SIG-M5 treated with dmso at 0.1 percent for 504 hours (cell line): ENCODE data around the gene ABHD1.
"Not testable (repeated sequence)": the region's sequence is repeated elsewhere in the genome, so short reads cannot be mapped to it uniquely, and the experiment has no call there.

ENCODE experiments used
- DNase-seq: peaks from one replicate; lab custom pipeline; 2025; ENCODE audit not compliant: unreplicated experiment; lab: John Stamatoyannopoulos, UW

ABHD1 gene

DNA sequence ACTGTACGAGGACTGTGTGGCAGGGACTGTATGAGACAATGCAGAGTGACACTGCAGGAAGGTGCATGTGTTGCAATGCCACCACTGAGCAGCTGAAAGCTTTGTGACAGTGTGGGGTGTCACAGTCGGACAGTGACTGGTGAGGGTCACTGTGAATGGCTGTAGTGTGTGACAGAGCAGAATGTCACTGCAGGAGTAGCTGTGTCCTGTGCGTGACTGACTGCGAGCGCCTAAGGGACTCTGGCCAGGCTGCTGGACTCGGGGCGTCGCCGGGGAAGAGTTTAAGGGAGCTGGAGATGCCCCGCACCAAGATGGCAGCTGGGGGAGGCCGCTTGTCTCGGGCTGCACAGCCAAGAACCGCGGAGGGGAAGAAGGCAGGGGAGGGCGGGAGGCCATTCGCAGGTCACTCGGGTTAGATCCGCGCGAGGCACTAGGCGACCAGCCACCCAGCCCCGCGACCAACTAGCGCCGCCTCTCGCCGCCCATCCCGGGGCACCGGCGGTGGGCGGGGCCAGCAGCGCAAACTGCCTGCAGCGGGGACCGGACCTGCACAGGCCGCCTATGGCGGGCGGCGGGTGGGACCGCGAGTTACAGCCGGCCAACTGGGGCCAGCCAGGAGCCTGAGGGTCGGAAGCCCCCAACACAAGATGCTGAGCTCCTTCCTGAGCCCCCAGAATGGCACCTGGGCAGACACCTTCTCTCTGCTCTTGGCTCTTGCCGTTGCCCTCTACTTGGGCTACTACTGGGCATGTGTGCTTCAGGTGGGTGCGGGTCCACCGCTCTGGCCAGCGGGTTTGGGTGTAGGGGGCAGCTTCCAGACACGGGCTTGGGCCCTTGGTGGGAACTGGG, at the start of gene ABHD1:
Gene ABHD1 (plus strand): TSS at position 514 of the 849 bp plus-strand sequence. CDS start 134 bp downstream, at position 648.
- DNase-seq: peak; percentile 67

- DNase-seq: peak; percentile 44
Observed at GRCh38 chr2:27074738-27075565, 48.7 kb upstream of the ABHD1 start.

DNA sequence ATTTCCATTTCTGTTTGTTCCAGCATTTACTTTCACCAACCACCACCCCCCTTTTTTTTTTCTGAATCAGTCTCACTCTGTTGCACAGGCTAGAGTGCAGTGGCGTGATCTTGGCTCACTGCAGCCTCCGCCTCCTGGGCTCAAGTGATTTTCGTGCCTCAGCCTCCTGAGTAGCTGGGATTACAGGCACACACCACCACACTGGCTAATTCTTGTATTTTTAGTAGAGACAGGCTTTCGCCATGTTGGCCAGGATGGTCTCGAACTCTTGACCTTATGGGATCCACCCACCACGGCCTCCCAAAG, 48.1 kb upstream of the ABHD1 start:
- DNase-seq: not testable (repeated sequence)

GRCh38 chr2:27076323-27076722, 47.3 kb upstream of the ABHD1 start:
- no peak for DNase-seq

DNA sequence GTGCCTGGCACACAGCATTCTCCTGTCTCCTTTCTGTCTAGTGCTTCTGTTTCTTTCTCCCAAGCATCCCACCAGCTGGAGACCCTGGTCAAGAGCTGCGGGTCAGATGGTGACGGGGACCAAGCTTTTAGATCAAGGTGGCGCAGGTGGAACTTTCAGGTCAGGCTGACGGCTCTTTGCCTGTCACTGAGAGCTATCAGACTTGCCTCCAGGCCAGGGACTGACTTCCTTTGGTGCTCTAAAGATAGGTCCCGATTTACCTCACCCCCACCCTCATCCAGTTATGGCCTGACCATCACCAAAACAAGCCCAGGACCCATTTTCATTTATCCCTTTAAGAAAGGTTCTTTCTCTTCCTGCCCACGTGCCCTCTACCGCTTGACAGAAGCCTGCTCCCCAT, 46.4 kb upstream of the ABHD1 start:
- no peak for DNase-seq

DNA sequence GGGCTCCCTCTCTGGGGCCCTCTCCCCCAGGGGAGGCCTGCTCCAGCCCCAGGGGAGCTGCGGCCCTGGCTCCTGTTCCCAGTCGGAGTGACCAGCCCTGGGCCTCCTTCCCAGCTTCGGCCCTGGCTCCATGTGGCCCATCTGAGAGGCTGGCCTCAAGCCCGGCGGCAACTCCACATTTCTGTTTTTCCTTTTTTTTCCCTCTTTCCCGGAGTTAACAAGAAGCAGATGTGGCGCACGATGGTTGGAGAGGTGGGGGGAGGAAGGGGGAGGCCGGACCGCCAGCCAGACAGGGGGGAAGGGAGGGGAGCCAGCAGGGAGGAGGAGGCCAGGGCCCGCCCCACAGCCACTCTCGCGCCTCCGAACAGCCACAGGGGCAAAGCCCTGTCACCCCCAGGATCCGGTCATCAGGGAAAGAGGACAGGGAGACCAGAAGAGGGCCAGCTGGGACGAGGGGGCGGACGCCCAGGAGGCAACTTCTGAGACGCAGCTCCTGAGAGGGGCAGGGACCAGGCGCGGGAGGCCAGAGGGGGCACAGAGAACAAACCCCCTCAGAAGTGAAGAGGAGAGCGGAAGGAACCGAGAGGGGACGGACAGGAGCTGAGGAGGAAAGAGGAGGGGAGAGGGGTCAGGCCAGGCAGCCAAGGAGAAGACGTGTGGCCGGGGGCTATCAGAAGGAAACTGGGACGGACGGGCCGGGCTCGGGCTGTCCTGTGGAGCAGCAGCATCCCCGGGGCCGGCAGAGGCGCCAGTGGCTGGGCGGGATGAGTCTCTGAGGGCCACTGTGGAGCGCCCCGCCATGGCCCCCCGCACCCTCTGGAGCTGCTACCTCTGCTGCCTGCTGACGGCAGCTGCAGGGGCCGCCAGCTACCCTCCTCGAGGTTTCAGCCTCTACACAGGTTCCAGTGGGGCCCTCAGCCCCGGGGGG, 45.1 kb upstream of the ABHD1 start, which contains the start of gene EMILIN1:
Gene EMILIN1 (plus strand): TSS at position 349 of the 928 bp plus-strand sequence. CDS start 451 bp downstream, at position 800.
- DNase-seq: no peak

- no peak for DNase-seq
Observed at GRCh38 chr2:27079233-27080139, 44.1 kb upstream of the ABHD1 start.

DNA sequence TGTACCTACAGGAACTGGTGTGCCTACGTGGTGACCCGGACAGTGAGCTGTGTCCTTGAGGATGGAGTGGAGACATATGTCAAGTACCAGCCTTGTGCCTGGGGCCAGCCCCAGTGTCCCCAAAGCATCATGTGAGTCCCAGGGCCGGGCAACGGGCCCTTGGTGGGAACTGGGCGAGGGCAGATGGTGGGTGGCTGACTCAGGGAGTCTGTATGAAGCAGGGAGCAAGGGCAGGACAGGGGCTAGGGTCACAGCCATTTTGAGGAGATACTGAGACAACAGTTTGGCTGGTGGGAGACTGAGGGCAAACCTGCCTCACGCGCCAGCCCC, 43.5 kb upstream of the ABHD1 start:
- no peak for DNase-seq

DNA sequence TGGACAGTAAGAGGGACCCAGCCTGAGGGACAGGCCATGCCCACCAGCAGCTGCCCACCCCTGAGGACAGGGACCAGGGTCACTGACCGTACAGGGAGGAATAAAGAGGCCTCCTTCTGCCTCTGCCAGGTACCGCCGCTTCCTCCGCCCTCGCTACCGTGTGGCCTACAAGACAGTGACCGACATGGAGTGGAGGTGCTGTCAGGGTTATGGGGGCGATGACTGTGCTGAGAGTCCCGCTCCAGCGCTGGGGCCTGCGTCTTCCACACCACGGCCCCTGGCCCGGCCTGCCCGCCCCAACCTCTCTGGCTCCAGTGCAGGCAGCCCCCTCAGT, 43.0 kb upstream of the ABHD1 start:
- no peak for DNase-seq

DNA sequence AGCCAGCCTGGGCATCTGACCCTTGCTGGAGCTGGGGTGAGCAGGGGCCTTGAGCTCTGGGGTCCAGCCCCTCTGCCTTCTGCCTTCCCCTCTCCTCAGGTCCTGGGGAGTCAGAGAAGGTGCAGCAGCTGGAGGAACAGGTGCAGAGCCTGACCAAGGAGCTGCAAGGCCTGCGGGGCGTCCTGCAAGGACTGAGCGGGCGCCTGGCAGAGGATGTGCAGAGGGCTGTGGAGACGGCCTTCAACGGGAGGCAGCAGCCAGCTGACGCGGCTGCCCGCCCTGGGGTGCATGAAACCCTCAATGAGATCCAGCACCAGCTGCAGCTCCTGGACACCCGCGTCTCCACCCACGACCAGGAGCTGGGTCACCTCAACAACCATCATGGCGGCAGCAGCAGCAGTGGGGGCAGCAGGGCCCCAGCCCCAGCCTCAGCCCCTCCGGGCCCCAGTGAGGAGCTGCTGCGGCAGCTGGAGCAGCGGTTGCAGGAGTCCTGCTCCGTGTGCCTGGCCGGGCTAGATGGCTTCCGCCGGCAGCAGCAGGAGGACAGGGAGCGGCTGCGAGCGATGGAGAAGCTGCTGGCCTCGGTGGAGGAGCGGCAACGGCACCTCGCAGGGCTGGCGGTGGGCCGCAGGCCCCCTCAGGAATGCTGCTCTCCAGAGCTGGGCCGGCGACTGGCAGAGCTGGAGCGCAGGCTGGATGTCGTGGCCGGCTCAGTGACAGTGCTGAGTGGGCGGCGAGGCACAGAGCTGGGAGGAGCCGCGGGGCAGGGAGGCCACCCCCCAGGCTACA, 41.4 kb upstream of the ABHD1 start:
- no peak for DNase-seq

DNA sequence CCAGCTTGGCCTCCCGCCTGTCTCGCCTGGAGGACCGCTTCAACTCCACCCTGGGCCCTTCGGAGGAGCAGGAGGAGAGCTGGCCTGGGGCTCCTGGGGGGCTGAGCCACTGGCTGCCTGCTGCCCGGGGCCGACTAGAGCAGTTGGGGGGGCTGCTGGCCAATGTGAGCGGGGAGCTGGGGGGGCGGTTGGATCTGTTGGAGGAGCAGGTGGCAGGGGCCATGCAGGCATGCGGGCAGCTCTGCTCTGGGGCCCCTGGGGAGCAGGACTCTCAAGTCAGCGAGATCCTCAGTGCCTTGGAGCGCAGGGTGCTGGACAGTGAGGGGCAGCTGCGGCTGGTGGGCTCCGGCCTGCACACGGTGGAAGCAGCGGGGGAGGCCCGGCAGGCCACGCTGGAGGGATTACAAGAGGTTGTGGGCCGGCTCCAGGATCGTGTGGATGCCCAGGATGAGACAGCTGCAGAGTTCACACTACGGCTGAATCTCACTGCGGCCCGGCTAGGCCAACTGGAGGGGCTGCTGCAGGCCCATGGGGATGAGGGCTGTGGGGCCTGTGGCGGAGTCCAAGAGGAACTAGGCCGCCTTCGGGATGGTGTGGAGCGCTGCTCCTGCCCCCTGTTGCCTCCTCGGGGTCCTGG, 40.7 kb upstream of the ABHD1 start:
- no peak for DNase-seq

GRCh38 chr2:27083410-27084296, 40.0 kb upstream of the ABHD1 start:
- no peak for DNase-seq

- DNase-seq: no peak
Observed at GRCh38 chr2:27084297-27085061, 39.1 kb upstream of the ABHD1 start.

GRCh38 chr2:27085062-27085672, 38.4 kb upstream of the ABHD1 start:
- DNase-seq: no peak

DNA sequence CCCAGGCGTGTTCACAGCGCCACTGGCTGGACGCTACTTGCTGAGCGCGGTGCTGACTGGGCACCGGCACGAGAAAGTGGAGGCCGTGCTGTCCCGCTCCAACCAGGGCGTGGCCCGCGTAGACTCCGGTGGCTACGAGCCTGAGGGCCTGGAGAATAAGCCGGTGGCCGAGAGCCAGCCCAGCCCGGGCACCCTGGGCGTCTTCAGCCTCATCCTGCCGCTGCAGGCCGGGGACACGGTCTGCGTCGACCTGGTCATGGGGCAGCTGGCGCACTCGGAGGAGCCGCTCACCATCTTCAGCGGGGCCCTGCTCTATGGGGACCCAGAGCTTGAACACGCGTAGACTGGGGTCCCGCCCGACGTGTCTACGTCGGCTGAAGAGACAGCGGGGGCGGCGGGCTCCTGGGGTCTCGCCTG, 37.9 kb upstream of the ABHD1 start:
- DNase-seq: peak; percentile 29

- DNase-seq: peak; percentile 89
Observed at GRCh38 chr2:27086090-27086723, 37.4 kb upstream of the ABHD1 start.
